ENCODE measurements around the gene MAFG. TPM values are rescaled to one million over a fixed set of nuclear protein-coding genes. Genes with fewer than 3 reads are reported as not detected.

Gene MAFG
- total and polyA plus RNA-seq, 2 of the 13 experiments (the other 11 are each of a cell fraction or from before 2014, with no cell fraction given): 14.5 to 20.0 TPM

DNA sequence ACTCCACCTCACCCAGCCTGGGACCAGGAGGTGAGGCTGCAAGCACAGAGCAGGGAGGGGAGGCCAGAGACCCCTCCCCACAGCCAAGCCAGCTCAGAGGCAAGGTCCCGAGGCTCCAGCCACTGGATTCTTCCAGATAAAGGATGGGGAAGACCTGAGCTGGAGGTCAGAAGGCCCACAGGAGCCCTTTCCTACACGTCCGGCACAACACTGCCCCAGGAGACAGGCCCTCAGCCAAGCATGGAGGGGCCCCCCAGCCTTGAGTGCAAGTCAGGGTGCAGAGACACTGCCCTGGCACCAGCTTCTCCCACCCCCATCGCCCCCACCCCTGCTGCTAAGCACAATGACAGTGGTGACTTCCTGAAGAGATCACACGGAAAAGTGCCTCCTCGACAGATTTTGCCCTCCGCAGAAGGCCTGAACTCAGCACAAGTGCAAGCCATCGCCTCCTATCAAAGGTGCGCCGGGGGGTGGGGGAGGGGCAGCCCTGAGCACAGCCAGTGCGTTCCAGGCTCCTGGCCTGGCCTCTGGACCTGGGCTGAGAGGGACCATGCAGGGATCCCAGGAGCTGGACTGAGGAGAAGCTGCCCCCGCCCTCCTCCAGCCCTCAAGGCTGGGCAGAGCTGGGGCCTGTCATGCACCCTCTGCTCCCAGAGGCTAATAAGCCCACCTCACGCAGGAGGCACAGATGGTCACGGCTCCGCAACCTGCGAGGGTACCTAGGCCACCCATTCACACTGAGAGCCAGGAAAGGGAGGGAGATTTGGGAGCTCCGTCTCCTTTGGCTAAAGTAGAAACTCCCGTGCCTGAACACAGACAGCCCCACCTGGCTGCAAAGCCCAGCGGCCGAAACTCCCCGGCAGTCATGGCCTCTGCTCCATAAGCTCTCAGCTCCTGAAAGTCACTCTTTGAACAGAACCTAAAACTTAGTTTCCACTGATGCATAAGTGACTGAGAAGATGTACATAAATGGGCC lies 2.7 kb downstream of the MAFG start (continued):
- TF ChIP-seq MAFF (IDR thresholded peaks at IDR 0.05; ENCODE audit: low read depth, low read length) (peak; percentile 94), ZZZ3 (CRISPR knock-in tag; IDR thresholded peaks at IDR 0.05; ENCODE audit: borderline replicate concordance) (0 out of 2 replicates have a peak, but pooled peaks have one; percentile 34), SALL1 (CRISPR knock-in tag; IDR thresholded peaks at IDR 0.05) (peak; percentile 69; the same call in 1 of the 2 replicates), ZNF350 (CRISPR knock-in tag; IDR thresholded peaks at IDR 0.05; ENCODE audit: borderline replicate concordance, low read depth) (peak; percentile 58; the same call in 1 of the 2 replicates), ZSCAN29 (CRISPR knock-in tag; conservative IDR thresholded peaks at IDR 0.05) (no peak), NFE2L1 (CRISPR knock-in tag; IDR thresholded peaks at IDR 0.05; ENCODE audit: borderline replicate concordance) (0 out of 2 replicates have a peak, but pooled peaks have one; percentile 18), ZSCAN31 (CRISPR knock-in tag; IDR thresholded peaks at IDR 0.05; ENCODE audit: low read depth) (no peak), ZNF747 (CRISPR knock-in tag; IDR thresholded peaks at IDR 0.05; ENCODE audit: borderline replicate concordance) (no peak), NR2F6 (IDR thresholded peaks at IDR 0.05) (peak; percentile 45; the same call in 1 of the 2 replicates), NR2F6 (CRISPR knock-in tag; IDR thresholded peaks at IDR 0.05) (no peak; the same call in 1 of the 2 replicates), RARG (CRISPR knock-in tag; IDR thresholded peaks at IDR 0.05; ENCODE audit: low read depth) (no peak), ZNF652 (CRISPR knock-in tag; IDR thresholded peaks at IDR 0.05; ENCODE audit: borderline replicate concordance, low read depth) (no peak), ZNF253 (CRISPR knock-in tag; IDR thresholded peaks at IDR 0.05; ENCODE audit: borderline replicate concordance) (no peak), MAFK (conservative IDR thresholded peaks at IDR 0.05 in 1 of 2, IDR thresholded peaks at IDR 0.05 in 1 of 2; ENCODE audit: low read length in 2 of 2) (peak; percentile 95 to 98), NCOA1 (CRISPR knock-in tag; IDR thresholded peaks at IDR 0.05) (no peak)
- TF ChIP-seq, protein P1, sequence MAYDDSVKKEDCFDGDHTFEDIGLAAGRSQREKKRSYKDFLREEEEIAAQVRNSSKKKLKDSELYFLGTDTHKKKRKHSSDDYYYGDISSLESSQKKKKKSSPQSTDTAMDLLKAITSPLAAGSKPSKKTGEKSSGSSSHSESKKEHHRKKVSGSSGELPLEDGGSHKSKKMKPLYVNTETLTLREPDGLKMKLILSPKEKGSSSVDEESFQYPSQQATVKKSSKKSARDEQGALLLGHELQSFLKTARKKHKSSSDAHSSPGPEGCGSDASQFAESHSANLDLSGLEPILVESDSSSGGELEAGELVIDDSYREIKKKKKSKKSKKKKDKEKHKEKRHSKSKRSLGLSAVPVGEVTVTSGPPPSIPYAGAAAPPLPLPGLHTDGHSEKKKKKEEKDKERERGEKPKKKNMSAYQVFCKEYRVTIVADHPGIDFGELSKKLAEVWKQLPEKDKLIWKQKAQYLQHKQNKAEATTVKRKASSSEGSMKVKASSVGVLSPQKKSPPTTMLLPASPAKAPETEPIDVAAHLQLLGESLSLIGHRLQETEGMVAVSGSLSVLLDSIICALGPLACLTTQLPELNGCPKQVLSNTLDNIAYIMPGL (CRISPR knock-in tag; IDR thresholded peaks at IDR 0.05; ENCODE audit: borderline replicate concordance in 1 of 2, low read depth in 1 of 2): peak in 1 of 2 experiments; percentile 33; a peak in 1 of 4 replicates
- TF ChIP-seq, protein P2, sequence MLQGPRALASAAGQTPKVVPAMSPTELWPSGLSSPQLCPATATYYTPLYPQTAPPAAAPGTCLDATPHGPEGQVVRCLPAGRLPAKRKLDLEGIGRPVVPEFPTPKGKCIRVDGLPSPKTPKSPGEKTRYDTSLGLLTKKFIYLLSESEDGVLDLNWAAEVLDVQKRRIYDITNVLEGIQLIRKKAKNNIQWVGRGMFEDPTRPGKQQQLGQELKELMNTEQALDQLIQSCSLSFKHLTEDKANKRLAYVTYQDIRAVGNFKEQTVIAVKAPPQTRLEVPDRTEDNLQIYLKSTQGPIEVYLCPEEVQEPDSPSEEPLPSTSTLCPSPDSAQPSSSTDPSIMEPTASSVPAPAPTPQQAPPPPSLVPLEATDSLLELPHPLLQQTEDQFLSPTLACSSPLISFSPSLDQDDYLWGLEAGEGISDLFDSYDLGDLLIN (CRISPR knock-in tag; IDR thresholded peaks at IDR 0.05; ENCODE audit: borderline replicate concordance): 0 out of 2 replicates have a peak, but pooled peaks have one; percentile 49
- TF ChIP-seq, protein P3, sequence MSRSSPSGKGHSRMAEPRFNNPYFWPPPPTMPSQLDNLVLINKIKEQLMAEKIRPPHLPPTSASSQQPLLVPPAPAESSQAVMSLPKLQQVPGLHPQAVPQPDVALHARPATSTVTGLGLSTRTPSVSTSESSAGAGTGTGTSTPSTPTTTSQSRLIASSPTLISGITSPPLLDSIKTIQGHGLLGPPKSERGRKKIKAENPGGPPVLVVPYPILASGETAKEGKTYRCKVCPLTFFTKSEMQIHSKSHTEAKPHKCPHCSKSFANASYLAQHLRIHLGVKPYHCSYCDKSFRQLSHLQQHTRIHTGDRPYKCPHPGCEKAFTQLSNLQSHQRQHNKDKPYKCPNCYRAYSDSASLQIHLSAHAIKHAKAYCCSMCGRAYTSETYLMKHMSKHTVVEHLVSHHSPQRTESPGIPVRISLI (CRISPR knock-in tag; IDR thresholded peaks at IDR 0.05; ENCODE audit: borderline replicate concordance): no peak
- TF ChIP-seq, protein P4, sequence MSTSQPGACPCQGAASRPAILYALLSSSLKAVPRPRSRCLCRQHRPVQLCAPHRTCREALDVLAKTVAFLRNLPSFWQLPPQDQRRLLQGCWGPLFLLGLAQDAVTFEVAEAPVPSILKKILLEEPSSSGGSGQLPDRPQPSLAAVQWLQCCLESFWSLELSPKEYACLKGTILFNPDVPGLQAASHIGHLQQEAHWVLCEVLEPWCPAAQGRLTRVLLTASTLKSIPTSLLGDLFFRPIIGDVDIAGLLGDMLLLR (CRISPR knock-in tag; IDR thresholded peaks at IDR 0.05): no peak
- TF ChIP-seq, protein P5, sequence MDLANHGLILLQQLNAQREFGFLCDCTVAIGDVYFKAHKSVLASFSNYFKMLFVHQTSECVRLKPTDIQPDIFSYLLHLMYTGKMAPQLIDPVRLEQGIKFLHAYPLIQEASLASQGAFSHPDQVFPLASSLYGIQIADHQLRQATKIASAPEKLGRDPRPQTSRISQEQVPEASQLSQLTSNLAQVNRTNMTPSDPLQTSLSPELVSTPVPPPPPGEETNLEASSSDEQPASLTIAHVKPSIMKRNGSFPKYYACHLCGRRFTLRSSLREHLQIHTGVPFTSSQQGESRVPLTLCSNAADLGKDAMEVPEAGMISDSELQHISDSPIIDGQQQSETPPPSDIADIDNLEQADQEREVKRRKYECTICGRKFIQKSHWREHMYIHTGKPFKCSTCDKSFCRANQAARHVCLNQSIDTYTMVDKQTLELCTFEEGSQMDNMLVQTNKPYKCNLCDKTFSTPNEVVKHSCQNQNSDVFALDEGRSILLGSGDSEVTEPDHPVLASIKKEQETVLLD (CRISPR knock-in tag; IDR thresholded peaks at IDR 0.05; ENCODE audit: low read depth): no peak

Data from HepG2 (cell line).